Stomach smooth muscle (tissue), 2 donors: ENCODE measurements around the gene GYPA.
"Not testable (repeated sequence)": the region's sequence is repeated elsewhere in the genome, so short reads cannot be mapped to it uniquely, and the experiment has no call there.

Experiments used
- H3K27ac ChIP-seq: one replicate; pipeline ENCODE4 v1.7.0; 2013; ENCODE audit warnings: mild to moderate bottlenecking, low read length, inconsistent platforms
- H3K27me3 ChIP-seq, 2 donors: one replicate each; pipeline ENCODE4 v1.7.0; 2013; ENCODE audit warnings: low read length in 2 of 2; ENCODE audit not compliant: insufficient read depth in 2 of 2, control insufficient read depth in 1 of 2
- H3K36me3 ChIP-seq, 2 donors: one replicate each; pipeline ENCODE4 v1.7.0; 2013; ENCODE audit warnings: low read length in 2 of 2; ENCODE audit not compliant: control insufficient read depth in 2 of 2, insufficient read depth in 2 of 2
- H3K4me1 ChIP-seq: one replicate; pipeline ENCODE4 v1.7.0; 2013; ENCODE audit warnings: low read length; ENCODE audit not compliant: control insufficient read depth, insufficient read depth
- H3K4me3 ChIP-seq, 2 donors: one replicate each; pipeline ENCODE4 v1.7.0; 2013; ENCODE audit warnings: low read length in 2 of 2
- H3K9ac ChIP-seq, 2 donors: one replicate each; pipeline ENCODE4 v1.7.0; 2013; ENCODE audit warnings: low read length in 2 of 2, mild to moderate bottlenecking in 1 of 2
- H3K9me3 ChIP-seq, 2 donors: one replicate each; pipeline ENCODE4 v1.7.0; 2013; ENCODE audit warnings: low read length in 2 of 2; ENCODE audit not compliant: control insufficient read depth in 2 of 2
- donor health status: healthy.
- donor health status: Pancreatic carcinoma.

The GYPA gene

GRCh38 chr4:144169211-144169610, 28.7 kb upstream of the GYPA start:
- H3K36me3 ChIP-seq: no peaks in the 10 kb centered on the region
- H3K27me3 ChIP-seq: no peaks in the 10 kb centered on the region
- peaks cover 0 to 3% of the 10 kb centered on the region in 2 donors for H3K9me3 ChIP-seq
- no peak overlapping the region for H3K4me3 ChIP-seq
- no peaks in the 10 kb centered on the region for H3K4me1 ChIP-seq
- H3K27ac ChIP-seq: no peak overlapping the region
- H3K9ac ChIP-seq: no peak overlapping the region

- Histone ChIP-seq H3K36me3 (no peaks in the 10 kb centered on the region), H3K4me1 (no peaks in the 10 kb centered on the region), H3K4me3 (no peak overlapping the region), H3K9ac (no peak overlapping the region), H3K27ac (no peak overlapping the region), H3K9me3 (peaks cover 0 to 3% of the 10 kb centered on the region in 2 donors), H3K27me3 (no peaks in the 10 kb centered on the region)
Observed at GRCh38 chr4:144154044-144154443, 13.5 kb upstream of the GYPA start.

GRCh38 chr4:144142690-144143326, 2.3 kb upstream of the GYPA start:
- H3K4me3 ChIP-seq, H3K4me1 ChIP-seq, H3K36me3 ChIP-seq, H3K27me3 ChIP-seq, H3K9ac ChIP-seq, H3K27ac ChIP-seq, H3K9me3 ChIP-seq: not testable (repeated sequence)

GRCh38 chr4:144141493-144141892, 975 bp upstream of the GYPA start:
- Histone ChIP-seq H3K9me3 (no peaks in the 10 kb centered on the region), H3K4me3 (no peak overlapping the region), H3K27ac (no peak overlapping the region), H3K36me3 (no peaks in the 10 kb centered on the region), H3K9ac (no peak overlapping the region), H3K27me3 (no peaks in the 10 kb centered on the region), H3K4me1 (no peaks in the 10 kb centered on the region)

GRCh38 chr4:144139991-144140390, 527 bp downstream of the GYPA start:
- H3K36me3 ChIP-seq, H3K9me3 ChIP-seq, H3K4me3 ChIP-seq, H3K9ac ChIP-seq, H3K27me3 ChIP-seq, H3K4me1 ChIP-seq, H3K27ac ChIP-seq: not testable (repeated sequence)

GRCh38 chr4:144139547-144139946, 971 bp downstream of the GYPA start:
- H3K9ac ChIP-seq, H3K27me3 ChIP-seq, H3K9me3 ChIP-seq, H3K27ac ChIP-seq, H3K4me3 ChIP-seq, H3K36me3 ChIP-seq, H3K4me1 ChIP-seq: not testable (repeated sequence)

- not testable (repeated sequence) for H3K4me1 ChIP-seq, H3K4me3 ChIP-seq, H3K36me3 ChIP-seq, H3K27me3 ChIP-seq, H3K9ac ChIP-seq, H3K9me3 ChIP-seq, H3K27ac ChIP-seq
Observed at GRCh38 chr4:144138239-144138638, 2.3 kb downstream of the GYPA start.

GRCh38 chr4:144137137-144137931, 3.2 kb downstream of the GYPA start:
- H3K4me3 ChIP-seq, H3K36me3 ChIP-seq, H3K27ac ChIP-seq, H3K27me3 ChIP-seq, H3K9ac ChIP-seq, H3K4me1 ChIP-seq, H3K9me3 ChIP-seq: not testable (repeated sequence)

- H3K27me3 ChIP-seq, H3K4me1 ChIP-seq, H3K9ac ChIP-seq, H3K9me3 ChIP-seq, H3K36me3 ChIP-seq, H3K27ac ChIP-seq, H3K4me3 ChIP-seq: not testable (repeated sequence)
Observed at GRCh38 chr4:144136189-144136588, 4.3 kb downstream of the GYPA start.

GRCh38 chr4:144130167-144130566, 10.4 kb downstream of the GYPA start:
- H3K9me3 ChIP-seq, H3K27me3 ChIP-seq, H3K36me3 ChIP-seq, H3K4me3 ChIP-seq, H3K27ac ChIP-seq, H3K9ac ChIP-seq, H3K4me1 ChIP-seq: not testable (repeated sequence)

- H3K4me1 ChIP-seq, H3K36me3 ChIP-seq, H3K4me3 ChIP-seq, H3K9me3 ChIP-seq, H3K9ac ChIP-seq, H3K27me3 ChIP-seq, H3K27ac ChIP-seq: not testable (repeated sequence)
Observed at GRCh38 chr4:144129336-144129875, 11.1 kb downstream of the GYPA start.
